Spleen (tissue), 7 donors: ENCODE data around the gene CYSLTR1.

Experiments
- POLR2A ChIP-seq, 3 donors: fragments of 450-650 bp; IDR thresholded peaks; one replicate each; pipeline ENCODE4 v1.5.1; 2017; ENCODE audit warnings: antibody characterized with exemption in 3 of 3, mild to moderate bottlenecking in 1 of 3
- POLR2AphosphoS5 ChIP-seq, 3 donors: sonication (generic); formaldehyde crosslinking; IDR thresholded peaks; one replicate each; pipeline ENCODE4 v1.5.1; 2017; ENCODE audit warnings: antibody characterized with exemption in 3 of 3
- TF ChIP-seq, protein P1 (sequence below), 11 experiments: fragments of 200-600 bp in 7 of 11; fragments of 450-650 bp in 4 of 11; sonication (generic) in 4 of 11; IDR thresholded peaks in 8 of 11; conservative IDR thresholded peaks in 3 of 11; 1 replicate in 7 of 11; 2 replicates in 4 of 11; pipeline versions ENCODE4 v1.4.0 to v1.8.0; 2016 to 2021; ENCODE audit warnings: antibody characterized with exemption in 11 of 11, inconsistent platforms in 4 of 11, mild to moderate bottlenecking in 1 of 11
- donor health status: DM: no; HTN: no; CAD: no; lungs with moderate emphysema.
- donor health status: DM: no; HTN: no; CAD: no.
- donor health status: DM: no; HTN: no; CAD: no.

DNA sequence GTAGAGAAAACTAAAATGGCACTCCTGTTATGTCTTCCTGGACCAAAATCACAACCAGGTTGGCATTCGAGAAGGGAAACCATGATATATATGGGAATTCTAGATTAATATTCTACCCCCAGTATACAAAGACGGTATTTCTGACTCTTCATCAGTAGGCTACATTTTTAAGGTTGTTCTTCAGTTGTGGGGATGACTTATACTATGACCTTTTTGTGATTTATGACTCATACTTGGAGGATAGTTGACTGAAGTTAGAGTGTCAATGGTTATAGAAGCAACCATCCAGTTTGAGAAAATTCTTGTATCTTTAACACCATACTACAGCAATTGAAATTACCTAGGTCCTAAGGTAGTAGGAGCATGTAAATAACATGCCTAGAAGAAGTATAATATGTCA lies 49.8 kb upstream of the CYSLTR1 start:
- TF ChIP-seq, protein P1, sequence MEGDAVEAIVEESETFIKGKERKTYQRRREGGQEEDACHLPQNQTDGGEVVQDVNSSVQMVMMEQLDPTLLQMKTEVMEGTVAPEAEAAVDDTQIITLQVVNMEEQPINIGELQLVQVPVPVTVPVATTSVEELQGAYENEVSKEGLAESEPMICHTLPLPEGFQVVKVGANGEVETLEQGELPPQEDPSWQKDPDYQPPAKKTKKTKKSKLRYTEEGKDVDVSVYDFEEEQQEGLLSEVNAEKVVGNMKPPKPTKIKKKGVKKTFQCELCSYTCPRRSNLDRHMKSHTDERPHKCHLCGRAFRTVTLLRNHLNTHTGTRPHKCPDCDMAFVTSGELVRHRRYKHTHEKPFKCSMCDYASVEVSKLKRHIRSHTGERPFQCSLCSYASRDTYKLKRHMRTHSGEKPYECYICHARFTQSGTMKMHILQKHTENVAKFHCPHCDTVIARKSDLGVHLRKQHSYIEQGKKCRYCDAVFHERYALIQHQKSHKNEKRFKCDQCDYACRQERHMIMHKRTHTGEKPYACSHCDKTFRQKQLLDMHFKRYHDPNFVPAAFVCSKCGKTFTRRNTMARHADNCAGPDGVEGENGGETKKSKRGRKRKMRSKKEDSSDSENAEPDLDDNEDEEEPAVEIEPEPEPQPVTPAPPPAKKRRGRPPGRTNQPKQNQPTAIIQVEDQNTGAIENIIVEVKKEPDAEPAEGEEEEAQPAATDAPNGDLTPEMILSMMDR (IDR thresholded peaks at IDR 0.05 in 8 of 11, conservative IDR thresholded peaks at IDR 0.05 in 3 of 11) = no peak
- TF ChIP-seq POLR2A (IDR thresholded peaks at IDR 0.05) = no peak
- TF ChIP-seq POLR2AphosphoS5 (IDR thresholded peaks at IDR 0.05) = no peak
